CD4-positive, alpha-beta T cell treated with Interleukin-17A for 1 hour (primary cell): ENCODE results near the gene NOSIP.
A peak's percentile ranks its signal among the peaks of the same experiment; 100 is the strongest.

ENCODE experiments used
- DNase-seq: peaks from one replicate; pipeline ENCODE4 v3.0.0-alpha.2; 2020

Gene NOSIP

GRCh38 chr19:49544154-49544553 lies 36.2 kb downstream of the NOSIP start:
- DNase-seq = no peak

- DNase-seq = no peak
Observed at GRCh38 chr19:49543032-49543431, 37.3 kb downstream of the NOSIP start.

GRCh38 chr19:49542446-49542845 lies 37.9 kb downstream of the NOSIP start:
- DNase-seq = no peak

GRCh38 chr19:49541914-49542313 lies 38.4 kb downstream of the NOSIP start:
- no peak for DNase-seq

- DNase-seq = no peak
Observed at GRCh38 chr19:49539192-49539952, 41.0 kb downstream of the NOSIP start.

- DNase-seq = no peak
Observed at GRCh38 chr19:49538643-49539042, 41.7 kb downstream of the NOSIP start.

GRCh38 chr19:49536921-49537462 lies 43.4 kb downstream of the NOSIP start:
- no peak for DNase-seq

GRCh38 chr19:49534632-49535385 lies 45.5 kb downstream of the NOSIP start:
- no peak for DNase-seq

GRCh38 chr19:49533551-49534488 lies 46.5 kb downstream of the NOSIP start:
- peak; percentile 84 for DNase-seq

GRCh38 chr19:49530708-49531107 lies 49.6 kb downstream of the NOSIP start:
- DNase-seq = no peak

GRCh38 chr19:49528211-49528771 lies 52.1 kb downstream of the NOSIP start:
- DNase-seq = no peak

GRCh38 chr19:49524812-49525455 lies 55.4 kb downstream of the NOSIP start:
- DNase-seq = no peak

GRCh38 chr19:49520705-49521319 lies 59.5 kb downstream of the NOSIP start:
- no peak for DNase-seq

GRCh38 chr19:49518033-49518432 lies 62.3 kb downstream of the NOSIP start:
- no peak for DNase-seq

GRCh38 chr19:49515767-49516166 lies 64.6 kb downstream of the NOSIP start:
- DNase-seq = no peak

GRCh38 chr19:49514151-49514550 lies 66.2 kb downstream of the NOSIP start:
- no peak for DNase-seq

- no peak for DNase-seq
Observed at GRCh38 chr19:49513746-49514118, 66.6 kb downstream of the NOSIP start.

GRCh38 chr19:49512970-49513745 lies 67.2 kb downstream of the NOSIP start:
- DNase-seq = no peak

GRCh38 chr19:49507803-49508494 lies 72.4 kb downstream of the NOSIP start:
- no peak for DNase-seq

- DNase-seq = peak; percentile 88
Observed at GRCh38 chr19:49506575-49507105, 73.7 kb downstream of the NOSIP start.
